Measurements from ENCODE around the gene CD47. TPM values are rescaled to one million over a fixed set of nuclear protein-coding genes. Genes with fewer than 3 reads are reported as not detected.

CD47 gene
- total and polyA plus RNA-seq, 12 donors: 24.2 to 108 (median 70.0) TPM

GRCh38 chr3:108036401-108036800, 54.4 kb downstream of the CD47 start:
- Histone ChIP-seq H3K4me1 (replicated peaks in 1 of 2) (peaks cover 0 to 4% of the 10 kb centered on the region in 2 donors), H3K4me3 (no peak overlapping the region), H3K27me3 (no peaks in the 10 kb centered on the region), H3K27ac (no peak overlapping the region), H3K36me3 (replicated peaks in 1 of 2) (no peaks in the 10 kb centered on the region), H3K9me3 (replicated peaks in 1 of 3) (no peaks in the 10 kb centered on the region)
- no peak for DNase-seq
- 93 to 100% (median 95%) methylated on average over 1 of the region's 1 CpG for WGBS, 4 donors
- intact Hi-C loops (cut with DNase I): no loop called here
- TF ChIP-seq, protein P1, sequence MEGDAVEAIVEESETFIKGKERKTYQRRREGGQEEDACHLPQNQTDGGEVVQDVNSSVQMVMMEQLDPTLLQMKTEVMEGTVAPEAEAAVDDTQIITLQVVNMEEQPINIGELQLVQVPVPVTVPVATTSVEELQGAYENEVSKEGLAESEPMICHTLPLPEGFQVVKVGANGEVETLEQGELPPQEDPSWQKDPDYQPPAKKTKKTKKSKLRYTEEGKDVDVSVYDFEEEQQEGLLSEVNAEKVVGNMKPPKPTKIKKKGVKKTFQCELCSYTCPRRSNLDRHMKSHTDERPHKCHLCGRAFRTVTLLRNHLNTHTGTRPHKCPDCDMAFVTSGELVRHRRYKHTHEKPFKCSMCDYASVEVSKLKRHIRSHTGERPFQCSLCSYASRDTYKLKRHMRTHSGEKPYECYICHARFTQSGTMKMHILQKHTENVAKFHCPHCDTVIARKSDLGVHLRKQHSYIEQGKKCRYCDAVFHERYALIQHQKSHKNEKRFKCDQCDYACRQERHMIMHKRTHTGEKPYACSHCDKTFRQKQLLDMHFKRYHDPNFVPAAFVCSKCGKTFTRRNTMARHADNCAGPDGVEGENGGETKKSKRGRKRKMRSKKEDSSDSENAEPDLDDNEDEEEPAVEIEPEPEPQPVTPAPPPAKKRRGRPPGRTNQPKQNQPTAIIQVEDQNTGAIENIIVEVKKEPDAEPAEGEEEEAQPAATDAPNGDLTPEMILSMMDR (IDR thresholded peaks at IDR 0.05): no peak
- no peak for TF ChIP-seq POLR2A (IDR thresholded peaks at IDR 0.05)

DNA sequence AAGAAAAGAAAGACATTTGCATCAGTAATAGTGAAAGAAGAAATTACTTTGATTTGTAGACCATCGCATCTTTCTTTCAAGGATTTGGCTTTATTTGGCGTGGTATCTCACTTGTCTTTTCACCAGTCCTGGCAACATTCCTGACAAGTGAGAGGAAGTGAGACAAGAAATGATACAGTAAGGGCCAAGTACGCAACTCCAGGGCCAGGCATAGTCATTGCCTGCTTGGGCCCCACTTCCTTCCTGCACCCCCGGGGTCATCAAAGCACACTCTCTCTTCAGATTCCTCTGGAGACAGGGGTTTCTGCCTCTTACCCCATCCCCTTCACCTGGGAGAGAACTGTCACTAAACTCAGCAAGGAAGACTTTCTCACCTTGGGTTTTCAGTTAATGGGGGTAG, 55.1 kb downstream of the CD47 start:
- intact Hi-C loops (cut with DNase I): no loop called here
- Histone ChIP-seq H3K27ac (no peak overlapping the region), H3K4me1 (replicated peaks in 1 of 2) (peaks cover 0 to 4% of the 10 kb centered on the region in 2 donors), H3K36me3 (replicated peaks in 1 of 2) (no peaks in the 10 kb centered on the region), H3K9me3 (replicated peaks in 1 of 3) (no peaks in the 10 kb centered on the region), H3K27me3 (no peaks in the 10 kb centered on the region), H3K4me3 (no peak overlapping the region)
- WGBS, 4 donors: 51 to 61% (median 56%) methylated on average over 4 of the region's 4 CpGs
- no peak for TF ChIP-seq POLR2A (IDR thresholded peaks at IDR 0.05)
- TF ChIP-seq, protein P1 (IDR thresholded peaks at IDR 0.05): no peak
- DNase-seq: peak in 2 of 7 donors; percentile 17 to 31

- no peak for DNase-seq
- WGBS, 4 donors: 75 to 100% (median 86%) methylated on average over 2 of the region's 2 CpGs
- no peaks in the 10 kb centered on the region for H3K36me3 ChIP-seq (replicated peaks in 1 of 2)
- H3K9me3 ChIP-seq (replicated peaks in 1 of 3): no peaks in the 10 kb centered on the region
- peaks cover 0 to 4% of the 10 kb centered on the region in 2 donors for H3K4me1 ChIP-seq (replicated peaks in 1 of 2)
- intact Hi-C loops (cut with DNase I): no loop called here
- TF ChIP-seq, protein P1 (IDR thresholded peaks at IDR 0.05): no peak
- no peak for TF ChIP-seq POLR2A (IDR thresholded peaks at IDR 0.05)
- H3K4me3 ChIP-seq: no peak overlapping the region
- no peaks in the 10 kb centered on the region for H3K27me3 ChIP-seq
- H3K27ac ChIP-seq: no peak overlapping the region
These were observed 58.9 kb downstream of the CD47 start for GRCh38 chr3:108031895-108032294.

- Histone ChIP-seq H3K27me3 (no peaks in the 10 kb centered on the region), H3K36me3 (replicated peaks in 1 of 2) (no peaks in the 10 kb centered on the region), H3K4me3 (no peak overlapping the region), H3K9me3 (replicated peaks in 1 of 3) (no peaks in the 10 kb centered on the region), H3K4me1 (replicated peaks in 1 of 2) (peaks cover 0 to 4% of the 10 kb centered on the region in 2 donors), H3K27ac (no peak overlapping the region)
- intact Hi-C loops (cut with DNase I): no loop called here
- TF ChIP-seq, protein P1 (IDR thresholded peaks at IDR 0.05): no peak
- TF ChIP-seq POLR2A (IDR thresholded peaks at IDR 0.05): no peak
- 88 to 92% (median 91%) methylated on average over 5 of the region's 5 CpGs for WGBS, 4 donors
- DNase-seq: no peak
These were observed 59.9 kb downstream of the CD47 start for GRCh38 chr3:108030960-108031359.
